ENCODE results near the gene RNF144A. TPM values are rescaled to one million over a fixed set of nuclear protein-coding genes. Genes with fewer than 3 reads are reported as not detected.

Gene RNF144A
- total and polyA plus RNA-seq, 2 donors (not counting 1 experiment from before 2014, with no cell fraction given) = 1.2 to 1.6 TPM

DNA sequence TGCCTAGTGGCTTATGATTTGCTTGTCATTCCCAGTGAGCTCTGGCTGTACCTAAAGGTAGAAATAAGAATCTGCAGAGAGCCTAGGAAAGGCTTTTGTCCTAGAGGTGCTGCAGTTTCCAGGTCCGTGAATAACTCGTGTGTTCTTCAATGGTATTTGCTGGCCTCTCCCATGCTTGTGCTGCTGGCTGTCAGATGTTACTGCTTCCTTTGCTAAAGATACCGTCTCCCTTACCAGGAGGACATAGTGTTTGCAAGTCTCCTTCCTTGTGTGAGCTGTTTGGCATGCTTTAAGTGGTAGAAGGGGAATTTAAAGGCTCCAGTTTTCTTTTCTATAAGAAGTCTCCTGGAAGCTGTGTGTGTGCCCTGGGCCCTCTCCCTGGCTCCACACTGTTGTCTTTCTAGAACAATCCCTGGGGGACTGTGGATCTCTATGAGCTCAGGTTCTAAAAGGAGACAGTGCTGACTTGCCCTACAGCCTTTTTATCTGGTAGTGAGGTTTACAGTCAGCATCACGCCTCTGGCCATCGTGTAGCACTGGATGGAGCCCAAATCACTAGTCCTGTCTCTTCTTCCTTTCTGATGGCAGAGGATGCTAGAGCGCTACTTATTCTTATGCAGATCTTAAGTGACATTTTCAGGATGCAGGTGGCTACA, 65.8 kb downstream of the RNF144A start:
- DNase-seq = no peak
- 95% methylated on average over 5 of the region's 6 CpGs for WGBS (ENCODE audit: insufficient coverage)
- H3K9me3 Mint-ChIP-seq (ENCODE audit: insufficient read depth) = peaks cover 2% of the 10 kb centered on the region
- H3K27me3 Mint-ChIP-seq = no peaks in the 10 kb centered on the region
- no peaks in the 10 kb centered on the region for H3K27me3 ChIP-seq (replicated peaks in 1 of 4; ENCODE audit: control extremely low read depth in 1 of 4, control insufficient read depth in 3 of 4, insufficient read depth in 4 of 4, low read length in 3 of 4)
- no peak overlapping the region for H2AFZ ChIP-seq (ENCODE audit: insufficient read depth, low read depth, low read length, poor library complexity, severe bottlenecking)
- CTCF ChIA-PET = no interaction called here
- no peak overlapping the region for H3K4me2 ChIP-seq (replicated peaks; ENCODE audit: low read depth, low read length, poor library complexity, severe bottlenecking)
- no peaks in the 10 kb centered on the region for H3K79me2 ChIP-seq (ENCODE audit: control insufficient read depth, insufficient read depth, low read length)
- H3K9me3 ChIP-seq (ENCODE audit: control extremely low read depth in 1 of 3, control insufficient read depth in 2 of 3, insufficient read depth in 1 of 3, low read length in 2 of 3) = peaks cover 0 to 9% (median 0%) of the 10 kb centered on the region in 3 donors
- H3K36me3 ChIP-seq (replicated peaks in 1 of 2; ENCODE audit: control extremely low read depth in 1 of 2, control insufficient read depth in 1 of 2, extremely low read depth in 1 of 2, insufficient read depth in 2 of 2, low read length in 1 of 2) = no peaks in the 10 kb centered on the region
- POLR2A ChIA-PET = no interaction called here
- no peaks in the 10 kb centered on the region for H3K4me1 Mint-ChIP-seq
- intact Hi-C loops (cut with micrococcal nuclease) = no loop called here
- H3K27ac ChIP-seq (ENCODE audit: low read length in 2 of 2) = no peak overlapping the region
- H4K20me1 ChIP-seq (ENCODE audit: control insufficient read depth, insufficient read depth, low read length, poor library complexity, severe bottlenecking) = no peaks in the 10 kb centered on the region
- no peak overlapping the region for H3K4me3 Mint-ChIP-seq
- no peak overlapping the region for H3K27ac Mint-ChIP-seq
- H3K4me1 ChIP-seq (ENCODE audit: control insufficient read depth in 2 of 2, insufficient read depth in 2 of 2, low read length in 2 of 2) = no peaks in the 10 kb centered on the region
- TF ChIP-seq, protein P1, sequence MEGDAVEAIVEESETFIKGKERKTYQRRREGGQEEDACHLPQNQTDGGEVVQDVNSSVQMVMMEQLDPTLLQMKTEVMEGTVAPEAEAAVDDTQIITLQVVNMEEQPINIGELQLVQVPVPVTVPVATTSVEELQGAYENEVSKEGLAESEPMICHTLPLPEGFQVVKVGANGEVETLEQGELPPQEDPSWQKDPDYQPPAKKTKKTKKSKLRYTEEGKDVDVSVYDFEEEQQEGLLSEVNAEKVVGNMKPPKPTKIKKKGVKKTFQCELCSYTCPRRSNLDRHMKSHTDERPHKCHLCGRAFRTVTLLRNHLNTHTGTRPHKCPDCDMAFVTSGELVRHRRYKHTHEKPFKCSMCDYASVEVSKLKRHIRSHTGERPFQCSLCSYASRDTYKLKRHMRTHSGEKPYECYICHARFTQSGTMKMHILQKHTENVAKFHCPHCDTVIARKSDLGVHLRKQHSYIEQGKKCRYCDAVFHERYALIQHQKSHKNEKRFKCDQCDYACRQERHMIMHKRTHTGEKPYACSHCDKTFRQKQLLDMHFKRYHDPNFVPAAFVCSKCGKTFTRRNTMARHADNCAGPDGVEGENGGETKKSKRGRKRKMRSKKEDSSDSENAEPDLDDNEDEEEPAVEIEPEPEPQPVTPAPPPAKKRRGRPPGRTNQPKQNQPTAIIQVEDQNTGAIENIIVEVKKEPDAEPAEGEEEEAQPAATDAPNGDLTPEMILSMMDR (IDR thresholded peaks at IDR 0.05) = no peak
- no peak for TF ChIP-seq EZH2 (IDR thresholded peaks at IDR 0.05; ENCODE audit: borderline replicate concordance, insufficient read depth, low read depth, low read length, poor library complexity, severe bottlenecking)
- no peak overlapping the region for H3K9ac ChIP-seq (ENCODE audit: low read length)
- H3K4me3 ChIP-seq (ENCODE audit: control extremely low read depth in 1 of 5, extremely low read depth in 1 of 5, insufficient read depth in 1 of 5, low read depth in 2 of 5, low read length in 4 of 5) = no peak overlapping the region
- no peak for ATAC-seq (ENCODE audit: low read depth)

DNA sequence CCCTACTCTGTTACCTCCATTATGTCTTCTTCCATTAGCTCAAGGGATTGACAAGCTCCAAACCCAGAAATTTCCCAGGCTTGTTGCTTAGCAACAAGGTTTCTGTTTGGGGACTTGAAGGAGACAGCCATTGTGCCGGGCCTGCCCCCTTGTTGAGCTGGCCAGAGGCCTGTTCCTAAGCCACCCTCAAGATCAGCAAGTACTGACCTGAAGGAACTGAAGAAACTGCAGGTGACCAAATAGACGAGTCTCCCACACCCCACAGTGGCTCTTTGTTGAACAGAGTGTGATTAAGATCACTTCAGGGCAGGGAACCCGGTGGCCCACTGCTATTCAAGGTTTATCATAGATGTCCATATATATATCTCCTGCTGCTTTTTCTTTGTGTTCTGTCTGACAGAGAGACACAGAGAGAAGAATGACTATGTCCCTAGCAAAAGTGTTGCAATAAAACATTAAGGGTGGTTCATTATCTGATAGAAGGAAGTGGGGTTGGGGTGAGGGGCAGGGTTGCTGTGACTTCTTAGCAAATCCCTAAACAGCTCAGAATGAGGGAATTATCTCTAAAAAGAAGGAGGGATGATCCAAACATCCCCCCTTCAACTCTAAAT, 69.2 kb downstream of the RNF144A start:
- no peak overlapping the region for H2AFZ ChIP-seq (ENCODE audit: insufficient read depth, low read depth, low read length, poor library complexity, severe bottlenecking)
- ChIA-PET CTCF (no interaction called here), POLR2A (no interaction called here)
- DNase-seq (no peak), ATAC-seq (ENCODE audit: low read depth) (no peak)
- Mint-ChIP-seq H3K4me1 (no peaks in the 10 kb centered on the region), H3K9me3 (ENCODE audit: insufficient read depth) (peaks cover 4% of the 10 kb centered on the region), H3K27me3 (no peaks in the 10 kb centered on the region), H3K4me3 (no peak overlapping the region), H3K27ac (no peak overlapping the region)
- 100% methylated on average over 1 of the region's 3 CpGs for WGBS (ENCODE audit: insufficient coverage)
- H3K27me3 ChIP-seq (replicated peaks in 1 of 4; ENCODE audit: control extremely low read depth in 1 of 4, control insufficient read depth in 3 of 4, insufficient read depth in 4 of 4, low read length in 3 of 4) = no peaks in the 10 kb centered on the region
- no peaks in the 10 kb centered on the region for H3K36me3 ChIP-seq (replicated peaks in 1 of 2; ENCODE audit: control extremely low read depth in 1 of 2, control insufficient read depth in 1 of 2, extremely low read depth in 1 of 2, insufficient read depth in 2 of 2, low read length in 1 of 2)
- H3K9ac ChIP-seq (ENCODE audit: low read length) = no peak overlapping the region
- no peaks in the 10 kb centered on the region for H3K9me3 ChIP-seq (ENCODE audit: control extremely low read depth in 1 of 3, control insufficient read depth in 2 of 3, insufficient read depth in 1 of 3, low read length in 2 of 3)
- no peaks in the 10 kb centered on the region for H4K20me1 ChIP-seq (ENCODE audit: control insufficient read depth, insufficient read depth, low read length, poor library complexity, severe bottlenecking)
- intact Hi-C loops (cut with micrococcal nuclease) = no loop called here
- TF ChIP-seq EZH2 (IDR thresholded peaks at IDR 0.05; ENCODE audit: borderline replicate concordance, insufficient read depth, low read depth, low read length, poor library complexity, severe bottlenecking) = no peak
- TF ChIP-seq, protein P1 (IDR thresholded peaks at IDR 0.05) = no peak
- H3K4me2 ChIP-seq (replicated peaks; ENCODE audit: low read depth, low read length, poor library complexity, severe bottlenecking) = no peak overlapping the region
- H3K79me2 ChIP-seq (ENCODE audit: control insufficient read depth, insufficient read depth, low read length) = no peaks in the 10 kb centered on the region
- H3K4me3 ChIP-seq (ENCODE audit: control extremely low read depth in 1 of 5, extremely low read depth in 1 of 5, insufficient read depth in 1 of 5, low read depth in 2 of 5, low read length in 4 of 5) = no peak overlapping the region
- no peaks in the 10 kb centered on the region for H3K4me1 ChIP-seq (ENCODE audit: control insufficient read depth in 2 of 2, insufficient read depth in 2 of 2, low read length in 2 of 2)
- H3K27ac ChIP-seq (ENCODE audit: low read length in 2 of 2) = no peak overlapping the region
